Endothelial cell of umbilical vein (primary cell): Measurements from ENCODE around the gene GAB2. TPM values are rescaled to one million over a fixed set of nuclear protein-coding genes. Genes with fewer than 3 reads are reported as not detected.

Experiments used
- BruUV-seq: library from RNA; stranded (reverse); fragments of 400-500 nt; replicated peaks from 2 replicates; lab custom pipeline; 2021; lab: Mats Ljungman, UMichigan
- CTCF ChIA-PET: fragments of 300-600, 350-600 bp; sonication (Branson Sonifier 250); formaldehyde crosslinking; loops from one replicate; lab custom pipeline; 2021; ENCODE audit warnings: antibody characterized with exemption, inconsistent platforms; lab: Charles Lee
- POLR2A ChIA-PET: fragments of 300-600, 350-600 bp; sonication (Branson Sonifier 250); formaldehyde crosslinking; loops from one replicate; lab custom pipeline; 2021; ENCODE audit warnings: antibody characterized with exemption, inconsistent platforms; lab: Charles Lee
- DNase-seq: peaks from one replicate; pipeline ENCODE4 v3.0.0-alpha.2; 2011; ENCODE audit warnings: low read depth, low spot score
- FAIRE-seq: peaks from 2 replicates; lab custom pipeline; 2011; peaks lifted over from hg19 to GRCh38; lab: Jason Lieb, UNC
- H2AFZ ChIP-seq: 2 replicates; pipeline ENCODE4 v1.6.0; 2012; ENCODE audit warnings: low read depth, low read length, control low read depth, inconsistent platforms
- H3K27ac ChIP-seq: 2 replicates; pipeline ENCODE4 v1.5.1; 2011; ENCODE audit warnings: low read depth, mild to moderate bottlenecking, control low read depth, low read length, moderate library complexity; ENCODE audit not compliant: insufficient read depth
- H3K27me3 ChIP-seq, 2 experiments: 2 replicates each; pipeline versions ENCODE4 v1.6.0 to v1.6.1; 2011; ENCODE audit warnings: low read length in 2 of 2, mixed read lengths in 1 of 2; ENCODE audit not compliant: control insufficient read depth in 2 of 2, insufficient read depth in 2 of 2
- H3K36me3 ChIP-seq, 2 experiments: 2 replicates in 1 of 2; 3 replicates in 1 of 2; pipeline ENCODE4 v1.5.1; 2011; ENCODE audit warnings: low read length in 2 of 2, mild to moderate bottlenecking in 1 of 2, moderate library complexity in 1 of 2; ENCODE audit not compliant: control insufficient read depth in 2 of 2, insufficient read depth in 2 of 2; ENCODE audit errors: extremely low read depth in 1 of 2
- H3K4me1 ChIP-seq: 3 replicates; pipeline ENCODE4 v1.5.1; 2011; ENCODE audit warnings: mild to moderate bottlenecking, low read length; ENCODE audit not compliant: control insufficient read depth, insufficient read depth; ENCODE audit errors: extremely low read depth
- H3K4me2 ChIP-seq: 2 replicates; pipeline ENCODE4 v1.6.1; 2011; ENCODE audit warnings: low read length, control low read depth, mixed read lengths; ENCODE audit not compliant: insufficient read depth
- H3K4me3 ChIP-seq, 3 experiments: fragments of 200-600 bp in 1 of 3; sonication (generic), shearing (Covaris generic) in 1 of 3; replicated peaks in 1 of 3; 2 replicates each; pipeline ENCODE4 v1.5.1; 2011 to 2016; ENCODE audit warnings: control low read depth in 3 of 3, low read length in 3 of 3, mild to moderate bottlenecking in 2 of 3, inconsistent platforms in 1 of 3, low read depth in 1 of 3, moderate library complexity in 1 of 3; ENCODE audit not compliant: insufficient read depth in 1 of 3
- H3K79me2 ChIP-seq: 2 replicates; pipeline ENCODE4 v1.6.0; 2012; ENCODE audit warnings: low read length, inconsistent platforms; ENCODE audit not compliant: control insufficient read depth, insufficient read depth
- H3K9ac ChIP-seq: replicated peaks from 2 replicates; pipeline ENCODE3; 2011; ENCODE audit warnings: low read length, control low read depth; ENCODE audit not compliant: insufficient read depth; ENCODE audit errors: extremely low read depth
- H3K9me1 ChIP-seq: replicated peaks from 3 replicates; pipeline ENCODE4 v1.6.0; 2011; ENCODE audit warnings: mild to moderate bottlenecking, low read length; ENCODE audit not compliant: control insufficient read depth, insufficient read depth; ENCODE audit errors: extremely low read depth
- H3K9me3 ChIP-seq: replicated peaks from 2 replicates; pipeline ENCODE4 v1.5.1; 2012; ENCODE audit warnings: low read length, inconsistent platforms; ENCODE audit not compliant: control insufficient read depth, insufficient read depth
- H4K20me1 ChIP-seq: replicated peaks from 2 replicates; pipeline ENCODE3; 2011; ENCODE audit warnings: mild to moderate bottlenecking, low read length; ENCODE audit not compliant: control insufficient read depth, insufficient read depth; ENCODE audit errors: extremely low read depth
- CTCF ChIP-seq, 2 donors: IDR thresholded peaks; 1 replicate in 1 of 2; 2 replicates in 1 of 2; pipeline ENCODE4 v1.5.1; 2011; ENCODE audit warnings: low read length in 2 of 2, mild to moderate bottlenecking in 2 of 2, moderate library complexity in 2 of 2, control low read depth in 1 of 2, inconsistent platforms in 1 of 2, low read depth in 1 of 2; ENCODE audit not compliant: insufficient read depth in 1 of 2; ENCODE audit errors: extremely low read depth in 1 of 2
- EZH2 ChIP-seq: IDR thresholded peaks from 2 replicates; pipeline ENCODE4 v1.6.1; 2012; ENCODE audit warnings: borderline replicate concordance, low read depth, mild to moderate bottlenecking, moderate library complexity, low read length, inconsistent platforms; ENCODE audit not compliant: severe bottlenecking
- FOS ChIP-seq: IDR thresholded peaks from 2 replicates; pipeline ENCODE4 v1.6.1; 2011; ENCODE audit warnings: mild to moderate bottlenecking, low read length, moderate library complexity, borderline replicate concordance; ENCODE audit not compliant: insufficient read depth
- GATA2 ChIP-seq: IDR thresholded peaks from 2 replicates; pipeline ENCODE4 v1.7.0; 2011; ENCODE audit warnings: low read depth, mild to moderate bottlenecking, moderate library complexity, mixed read lengths, low read length; ENCODE audit not compliant: insufficient read length, insufficient read depth
- JUN ChIP-seq: IDR thresholded peaks from 2 replicates; pipeline ENCODE4 v1.6.1; 2011; ENCODE audit warnings: borderline replicate concordance, low read depth; ENCODE audit not compliant: insufficient read length, insufficient read depth
- MAX ChIP-seq: IDR thresholded peaks from 2 replicates; pipeline ENCODE4 v1.6.1; 2011; ENCODE audit not compliant: insufficient read depth, insufficient read length
- MYC ChIP-seq: IDR thresholded peaks from one replicate; pipeline ENCODE4 v1.6.1; 2011; ENCODE audit warnings: mild to moderate bottlenecking, low read depth, low read length
- POLR2A ChIP-seq: IDR thresholded peaks from 2 replicates; pipeline ENCODE4 v1.6.1; 2012; ENCODE audit warnings: low read depth, mild to moderate bottlenecking, control low read depth, low read length
- POLR2AphosphoS5 ChIP-seq: IDR thresholded peaks from 2 replicates; pipeline ENCODE4 v1.6.1; 2012; ENCODE audit warnings: low read depth, mild to moderate bottlenecking, control low read depth, low read length, moderate library complexity; ENCODE audit not compliant: insufficient read depth
- dilution Hi-C: fragments of 300-500 bp; cut with MboI; formaldehyde crosslinking; loops from one replicate; pipeline ENCODE4 v1.15.0; 2019; ENCODE audit warnings: low sequenced_read_pairs; ENCODE audit not compliant: extremely low pct_ligation_motif_present
- intact Hi-C: fragments of 100-400 bp; cut with micrococcal nuclease; formaldehyde crosslinking; loops from one replicate; pipeline ENCODE4 v1.10.0; 2022
- polyA plus RNA-seq, 4 experiments: library from polyadenylated mRNA; depleted of rRNA in 3 of 4; stranded (reverse) in 3 of 4; unstranded in 1 of 4; fragments of >200 nt; gene quantifications; 2 replicates each; pipeline versions ENCODE4 v1.2.1 to v1.2.3, GENCODE V29; 2011 to 2012; ENCODE audit warnings: missing spikeins in 1 of 4
- total RNA-seq: library from RNA; stranded (reverse); gene quantifications from 2 replicates; pipeline ENCODE4 v1.2.3, GENCODE V29; 2021

GAB2 gene
- total and polyA plus RNA-seq, 2 donors (not counting 3 experiments of a cell fraction or from before 2014, with no cell fraction given): 19.6 to 39.6 TPM

- BruUV-seq: no TSS peak
- no peak overlapping the region for H2AFZ ChIP-seq
- peaks cover 9 to 25% of the 10 kb centered on the region in 2 experiments for H3K36me3 ChIP-seq
- no peaks in the 10 kb centered on the region for H3K9me3 ChIP-seq
- H3K27me3 ChIP-seq: no peaks in the 10 kb centered on the region
- POLR2A ChIA-PET: interaction anchor here (0.7 to 1.2 kb wide), 2 partner anchors 190 to 337 kb away, joined by 3 read pairs; no protein-coding TSS in a partner anchor
- DNase-seq: no peak
- dilution Hi-C loops: no loop called here
- H3K4me3 ChIP-seq: no peak overlapping the region
- H4K20me1 ChIP-seq: no peaks in the 10 kb centered on the region
- H3K4me1 ChIP-seq: peaks cover 4% of the 10 kb centered on the region
- no peak overlapping the region for H3K9ac ChIP-seq
- H3K9me1 ChIP-seq: no peaks in the 10 kb centered on the region
- FAIRE-seq: no peak
- TF ChIP-seq JUN: no peak
- TF ChIP-seq CTCF (IDR thresholded peaks at IDR 0.05; ENCODE audit: extremely low read depth in 1 of 2, insufficient read depth in 1 of 2, low read depth in 1 of 2, low read length in 2 of 2): no peak
- TF ChIP-seq GATA2: no peak
- no peak for TF ChIP-seq FOS
- no peak for TF ChIP-seq MAX
- no peak for TF ChIP-seq EZH2
- no peak for TF ChIP-seq MYC
- no peak for TF ChIP-seq POLR2A
- TF ChIP-seq POLR2AphosphoS5: no peak
- CTCF ChIA-PET: interaction anchor here (0.5 to 5.7 kb wide), 37 partner anchors 10 to 359 kb away, joined by 3 to 254 read pairs (median 4); partner anchors contain the start of genes GAB2, KCTD21 and NARS2
- intact Hi-C loops: loop anchor here (1.0 kb wide), 4 partner anchors 188 to 336 kb away; no protein-coding TSS in a partner anchor
- H3K4me2 ChIP-seq: no peak overlapping the region
- no peak overlapping the region for H3K27ac ChIP-seq
- H3K79me2 ChIP-seq: no peaks in the 10 kb centered on the region
Measured at GRCh38 chr11:78227921-78228320, 189.7 kb downstream of the GAB2 start.
